ENCODE measurements around the gene STX16.

The STX16 gene

DNA sequence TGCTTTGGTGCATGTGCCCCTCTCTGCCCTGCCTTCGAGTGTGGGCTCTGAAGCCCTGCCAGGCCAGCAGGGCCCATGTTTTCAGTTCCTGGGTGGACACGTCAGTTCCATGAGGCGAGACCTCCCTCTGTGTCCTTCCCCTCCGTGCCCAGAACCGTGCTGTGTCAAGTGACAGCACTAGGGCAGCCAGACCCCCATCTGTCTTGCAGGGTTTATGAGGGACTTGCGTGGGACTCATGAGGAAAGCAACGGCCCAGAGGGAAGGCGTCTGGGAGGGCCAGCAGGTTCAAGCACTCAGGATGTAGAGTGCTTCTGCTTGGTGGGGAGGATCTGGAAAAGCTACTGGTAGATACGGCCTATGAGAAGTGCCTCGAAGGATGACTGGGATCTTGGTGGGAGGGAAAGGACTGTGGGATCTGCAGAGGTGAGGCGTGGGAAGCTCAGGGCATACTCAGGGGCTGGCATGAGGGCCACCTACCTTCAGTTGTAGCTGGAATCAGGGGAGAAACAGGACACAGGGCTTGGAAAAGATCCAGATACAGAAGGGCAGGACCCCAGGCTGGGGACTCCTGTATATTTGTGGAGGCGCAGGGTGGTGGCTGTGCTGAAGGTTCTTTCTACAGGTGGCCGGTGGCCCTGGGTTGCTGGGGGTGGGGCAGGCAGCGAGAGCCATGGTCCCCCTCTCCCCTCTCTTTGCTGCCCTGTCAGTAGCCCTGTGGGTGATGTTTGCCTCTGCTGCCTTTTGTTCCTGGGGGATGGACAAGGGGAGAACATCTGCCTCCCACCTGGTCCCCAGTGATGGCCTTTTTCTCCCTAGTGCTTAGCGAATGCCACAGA, 47.0 kb downstream of the STX16 start:
- no peak for DNase-seq (ENCODE audit: low spot score)

DNA sequence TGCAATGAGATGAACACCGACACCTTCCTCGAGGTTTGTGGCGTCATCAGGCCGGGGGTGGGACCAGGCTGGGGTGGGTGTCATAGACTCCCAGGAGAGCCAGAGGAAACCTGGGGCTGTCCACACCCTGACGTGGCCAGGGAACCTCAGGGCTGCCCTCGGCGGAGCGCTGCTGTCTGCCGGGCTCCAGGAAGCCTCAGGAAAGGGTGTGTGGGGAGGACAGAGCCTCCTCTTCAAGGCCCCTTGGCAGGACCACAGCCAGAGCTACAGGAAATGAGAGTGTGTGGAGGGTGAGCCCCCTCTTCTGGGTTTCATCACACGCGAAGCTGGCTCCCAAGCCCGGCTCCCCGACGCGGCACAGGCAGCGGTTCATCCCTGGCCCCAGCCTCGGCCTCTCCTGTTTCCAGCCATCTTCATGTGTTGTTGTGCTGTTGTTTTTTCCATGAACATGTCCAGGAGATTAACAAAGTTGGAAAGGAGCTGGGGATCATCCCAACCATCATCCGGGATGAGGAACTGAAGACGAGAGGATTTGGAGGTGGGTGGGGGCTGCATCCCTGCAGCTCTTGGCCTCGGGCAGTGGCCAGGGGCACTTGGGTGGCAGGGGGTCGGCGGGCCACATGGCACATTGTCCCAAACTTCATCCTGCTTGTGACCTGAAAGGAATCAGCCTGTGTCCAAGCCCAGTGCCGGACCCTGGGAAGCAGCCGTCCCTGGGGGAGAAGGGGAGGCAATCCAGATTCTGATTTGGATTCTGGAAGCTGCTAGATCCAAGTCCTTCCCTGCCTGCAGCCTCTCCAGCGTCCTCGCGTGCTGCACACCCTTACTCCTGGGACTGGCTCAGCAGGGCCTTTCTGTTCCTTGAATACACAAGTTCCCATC, 47.9 kb downstream of the STX16 start:
- DNase-seq (ENCODE audit: low spot score), result no peak

- no peak for DNase-seq (ENCODE audit: low spot score)
Measured at GRCh38 chr20:58699623-58700107, 48.6 kb downstream of the STX16 start.

DNA sequence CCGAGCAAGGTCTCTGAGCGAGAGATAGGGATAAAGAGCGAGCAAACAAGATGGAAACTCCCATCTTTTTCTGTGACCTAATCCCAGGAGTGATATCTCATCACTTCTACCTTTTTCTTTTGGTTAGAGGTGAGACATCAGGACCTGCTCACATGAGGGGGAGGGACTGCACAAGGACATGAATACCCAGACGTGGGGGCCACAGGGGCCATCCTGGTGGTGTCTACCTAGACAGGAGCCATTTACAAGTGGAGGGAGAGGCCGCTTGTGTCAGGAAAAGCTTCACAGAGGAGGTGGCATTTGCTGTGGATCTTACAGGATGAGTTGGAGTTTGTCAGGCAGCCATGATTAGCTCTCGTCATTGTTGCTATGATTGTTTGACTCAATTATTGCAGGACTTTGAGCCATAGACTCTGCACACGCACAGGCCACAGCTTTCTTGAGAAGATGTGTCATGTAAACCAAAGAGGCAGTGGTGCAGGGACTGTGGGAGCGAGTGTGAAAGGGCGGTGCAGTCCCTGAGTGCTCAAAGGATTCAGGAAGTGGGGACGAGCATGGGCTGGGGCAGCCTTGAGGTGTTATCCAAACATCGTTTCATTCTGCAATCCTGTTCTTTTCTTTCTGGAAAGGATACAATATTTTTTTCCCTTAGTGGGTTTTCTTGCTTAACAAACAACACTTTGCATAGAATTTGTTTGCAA, 49.2 kb downstream of the STX16 start:
- DNase-seq (ENCODE audit: low spot score), result no peak

- DNase-seq (ENCODE audit: low spot score), result no peak
Measured at GRCh38 chr20:58700823-58701222, 49.7 kb downstream of the STX16 start.

DNA sequence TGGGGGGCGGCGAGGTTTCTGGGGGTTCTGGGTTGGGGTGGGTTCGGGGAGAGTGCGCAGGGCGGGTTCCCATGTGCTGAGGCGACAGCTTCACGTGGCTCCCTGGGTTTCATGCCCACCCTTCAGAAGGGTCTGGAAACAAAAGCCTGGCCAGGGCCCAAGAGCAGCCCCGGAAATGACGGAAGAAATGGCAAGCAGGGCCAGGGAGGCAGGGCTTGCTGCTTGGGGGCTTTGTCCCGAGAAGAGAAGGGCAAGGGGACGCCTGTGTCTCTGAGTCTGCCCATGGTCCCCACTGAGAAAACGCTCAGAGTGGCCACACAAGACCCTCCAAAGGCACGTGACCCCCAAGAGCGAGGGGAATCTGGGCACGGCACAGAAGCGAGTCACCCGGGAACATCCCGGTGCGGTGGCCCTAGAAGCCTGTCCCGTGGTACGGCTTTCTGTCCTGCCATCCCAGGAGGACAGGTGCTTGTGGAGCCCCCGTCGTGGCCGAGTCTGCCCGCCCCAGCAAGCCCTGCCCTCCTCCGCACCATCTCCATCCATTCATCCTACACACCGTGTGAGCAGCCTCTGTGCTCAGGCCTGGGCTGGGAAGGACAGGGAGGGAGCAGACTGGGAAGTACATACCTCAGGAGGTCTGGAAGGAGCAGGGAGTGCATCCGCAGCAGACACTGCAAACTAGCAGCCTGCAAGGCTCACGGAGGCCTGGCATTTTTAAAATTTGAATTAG, 50.5 kb downstream of the STX16 start:
- no peak for DNase-seq (ENCODE audit: low spot score)

- no peak for DNase-seq (ENCODE audit: low spot score)
Measured at GRCh38 chr20:58702161-58702510, 51.1 kb downstream of the STX16 start.

- DNase-seq (ENCODE audit: low spot score), result no peak
Measured at GRCh38 chr20:58702859-58703648, 52.0 kb downstream of the STX16 start.

- no peak for DNase-seq (ENCODE audit: low spot score)
Measured at GRCh38 chr20:58703765-58704371, 52.8 kb downstream of the STX16 start.

DNA sequence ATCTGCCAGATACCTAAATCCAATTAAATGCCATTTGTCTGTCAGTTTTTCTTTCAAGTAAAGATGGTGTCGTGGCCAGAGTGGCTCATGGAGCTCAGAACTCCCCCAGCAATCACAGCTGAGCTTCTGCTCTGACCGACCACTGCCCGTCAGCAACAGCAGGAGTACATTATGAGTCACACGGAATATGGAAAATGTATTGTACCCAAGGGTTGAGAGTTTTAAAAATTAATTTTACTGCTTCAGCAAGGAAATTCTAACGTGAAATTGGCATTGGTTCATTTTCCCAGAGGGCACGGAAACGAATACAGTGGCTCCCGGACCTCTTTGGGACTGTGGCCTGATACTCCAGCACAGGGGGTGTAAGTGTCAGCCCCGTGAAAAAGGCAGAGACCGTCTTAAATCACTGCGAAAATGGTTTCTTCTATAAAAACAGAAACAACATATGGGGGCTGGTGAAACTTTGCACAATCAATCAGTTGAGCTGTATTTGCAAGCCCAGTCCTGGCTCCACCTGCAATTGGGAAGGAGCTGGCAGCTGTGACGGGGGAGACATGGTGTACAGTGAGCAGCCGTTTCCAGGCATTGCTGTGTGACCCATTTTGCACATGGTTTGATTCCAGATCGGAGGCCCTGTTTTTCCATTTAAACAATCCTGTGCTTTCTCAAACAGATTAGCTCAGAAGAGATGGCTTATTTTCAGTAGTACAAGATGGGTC, 54.3 kb downstream of the STX16 start:
- no peak for DNase-seq (ENCODE audit: low spot score)

GRCh38 chr20:58706150-58706892, 55.2 kb downstream of the STX16 start:
- no peak for DNase-seq (ENCODE audit: low spot score)

- no peak for DNase-seq (ENCODE audit: low spot score)
Measured at GRCh38 chr20:58706975-58707681, 56.0 kb downstream of the STX16 start.

- DNase-seq (ENCODE audit: low spot score), result no peak
Measured at GRCh38 chr20:58707770-58708169, 56.7 kb downstream of the STX16 start.

- no peak for DNase-seq (ENCODE audit: low spot score)
Measured at GRCh38 chr20:58708246-58708931, 57.3 kb downstream of the STX16 start.

DNA sequence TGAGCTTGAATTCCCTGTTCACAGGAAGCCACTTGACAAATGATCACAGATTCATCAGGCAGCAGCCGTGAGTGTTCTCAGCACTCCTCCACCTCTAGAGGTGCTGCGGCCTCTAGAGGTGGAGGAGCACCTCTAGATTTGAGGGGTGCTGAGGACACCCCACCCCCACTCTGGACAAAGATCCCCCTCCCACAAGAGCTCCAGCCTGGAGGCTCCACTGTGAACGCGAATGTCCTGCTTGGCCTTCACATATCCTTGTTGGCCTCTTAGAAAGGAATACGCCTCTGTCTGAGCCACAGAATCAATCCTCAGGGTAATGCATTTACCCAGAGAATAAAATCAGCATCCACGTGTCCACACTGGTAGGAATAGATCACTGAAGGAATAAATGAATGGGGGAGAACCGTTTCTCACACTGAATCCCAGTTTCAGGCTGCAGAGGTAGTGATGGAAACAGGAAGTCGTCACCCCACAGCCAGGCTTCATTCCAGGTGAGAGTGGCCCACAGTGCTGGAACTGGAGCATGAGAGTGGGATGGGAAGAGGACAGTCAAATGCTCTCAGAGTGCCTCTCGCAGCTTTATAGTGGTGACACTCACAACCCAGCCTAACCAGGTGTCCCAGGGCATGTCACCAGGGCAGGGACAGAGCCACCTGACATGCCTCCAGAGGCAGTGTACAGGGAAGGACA, 58.1 kb downstream of the STX16 start:
- no peak for DNase-seq (ENCODE audit: low spot score)

DNA sequence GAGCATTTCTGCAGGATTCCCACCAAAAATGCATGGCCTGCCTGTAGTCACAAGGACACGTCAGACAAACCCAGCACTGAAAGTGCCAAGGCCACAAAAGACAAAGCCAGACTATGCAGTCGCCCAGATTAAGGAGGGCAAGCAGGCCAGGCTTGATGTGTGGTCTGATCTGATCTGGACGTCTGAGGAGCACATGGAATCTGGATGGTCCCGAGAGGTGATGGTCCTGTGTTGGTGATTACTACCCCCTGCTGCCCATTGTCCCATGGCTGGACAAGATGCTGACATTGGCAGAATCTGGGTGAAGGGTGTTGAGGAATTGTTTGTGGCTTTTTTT, 58.6 kb downstream of the STX16 start:
- DNase-seq (ENCODE audit: low spot score), result no peak

DNA sequence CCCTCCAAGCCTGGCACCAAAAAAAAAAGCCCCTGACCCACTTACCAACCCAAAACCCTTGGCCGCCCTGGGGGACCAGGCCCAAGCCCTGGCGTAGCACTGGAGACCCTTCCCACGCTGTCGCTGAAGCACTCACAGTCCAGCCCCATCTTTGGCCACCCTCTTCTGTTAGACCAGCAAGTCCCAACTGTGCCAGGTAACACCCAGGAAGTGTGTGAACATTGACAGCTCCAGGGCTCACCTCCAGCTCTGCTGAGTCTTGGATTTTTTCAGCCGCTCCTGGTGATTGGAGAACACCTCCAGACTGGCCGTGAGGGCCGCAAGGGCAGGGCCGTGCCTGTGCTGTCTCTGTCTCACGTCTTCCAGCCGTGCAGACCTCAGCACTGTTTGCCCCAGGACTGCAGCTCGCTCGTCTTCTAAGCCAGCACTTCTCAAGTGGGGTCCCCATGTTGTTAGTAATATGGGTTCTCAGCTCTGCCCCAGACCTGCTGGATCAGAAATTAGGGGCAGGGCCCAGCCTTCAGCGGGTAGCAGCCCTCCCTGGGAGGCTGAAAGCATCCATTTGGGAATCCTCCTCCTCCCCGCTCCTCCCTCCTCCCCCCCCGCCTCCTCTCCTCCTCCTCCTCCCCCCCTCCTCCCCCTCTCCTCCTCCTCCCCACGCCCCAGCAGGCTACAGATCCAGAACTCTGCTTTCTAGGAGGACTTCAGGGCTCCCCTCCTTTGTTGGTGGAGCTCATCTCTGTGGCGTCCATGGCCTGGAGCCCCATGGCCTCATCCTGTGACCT, 59.6 kb downstream of the STX16 start:
- no peak for DNase-seq (ENCODE audit: low spot score)
